GM12801 (cell line): Measurements from ENCODE around the gene CDV3.

Experiments used
- TF ChIP-seq, protein P1 (sequence below): IDR thresholded peaks from one replicate; pipeline ENCODE4 v1.5.1; 2011; ENCODE audit warnings: control low read depth; ENCODE audit not compliant: insufficient read length; ENCODE audit errors: extremely low read depth

The CDV3 gene, protein sequence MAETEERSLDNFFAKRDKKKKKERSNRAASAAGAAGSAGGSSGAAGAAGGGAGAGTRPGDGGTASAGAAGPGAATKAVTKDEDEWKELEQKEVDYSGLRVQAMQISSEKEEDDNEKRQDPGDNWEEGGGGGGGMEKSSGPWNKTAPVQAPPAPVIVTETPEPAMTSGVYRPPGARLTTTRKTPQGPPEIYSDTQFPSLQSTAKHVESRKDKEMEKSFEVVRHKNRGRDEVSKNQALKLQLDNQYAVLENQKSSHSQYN

GRCh38 chr3:133573629-133574194 lies at the start of gene CDV3:
CDV3 (plus strand) TSS chr3:133573686; CDS start chr3:133574045, 359 bp downstream.
- TF ChIP-seq, protein P1, sequence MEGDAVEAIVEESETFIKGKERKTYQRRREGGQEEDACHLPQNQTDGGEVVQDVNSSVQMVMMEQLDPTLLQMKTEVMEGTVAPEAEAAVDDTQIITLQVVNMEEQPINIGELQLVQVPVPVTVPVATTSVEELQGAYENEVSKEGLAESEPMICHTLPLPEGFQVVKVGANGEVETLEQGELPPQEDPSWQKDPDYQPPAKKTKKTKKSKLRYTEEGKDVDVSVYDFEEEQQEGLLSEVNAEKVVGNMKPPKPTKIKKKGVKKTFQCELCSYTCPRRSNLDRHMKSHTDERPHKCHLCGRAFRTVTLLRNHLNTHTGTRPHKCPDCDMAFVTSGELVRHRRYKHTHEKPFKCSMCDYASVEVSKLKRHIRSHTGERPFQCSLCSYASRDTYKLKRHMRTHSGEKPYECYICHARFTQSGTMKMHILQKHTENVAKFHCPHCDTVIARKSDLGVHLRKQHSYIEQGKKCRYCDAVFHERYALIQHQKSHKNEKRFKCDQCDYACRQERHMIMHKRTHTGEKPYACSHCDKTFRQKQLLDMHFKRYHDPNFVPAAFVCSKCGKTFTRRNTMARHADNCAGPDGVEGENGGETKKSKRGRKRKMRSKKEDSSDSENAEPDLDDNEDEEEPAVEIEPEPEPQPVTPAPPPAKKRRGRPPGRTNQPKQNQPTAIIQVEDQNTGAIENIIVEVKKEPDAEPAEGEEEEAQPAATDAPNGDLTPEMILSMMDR = no peak

- TF ChIP-seq, protein P1 = no peak
Measured at GRCh38 chr3:133525435-133525834, 48.1 kb upstream of the CDV3 start.

GRCh38 chr3:133527081-133527715 lies 46.3 kb upstream of the CDV3 start:
- TF ChIP-seq, protein P1 = no peak

DNA sequence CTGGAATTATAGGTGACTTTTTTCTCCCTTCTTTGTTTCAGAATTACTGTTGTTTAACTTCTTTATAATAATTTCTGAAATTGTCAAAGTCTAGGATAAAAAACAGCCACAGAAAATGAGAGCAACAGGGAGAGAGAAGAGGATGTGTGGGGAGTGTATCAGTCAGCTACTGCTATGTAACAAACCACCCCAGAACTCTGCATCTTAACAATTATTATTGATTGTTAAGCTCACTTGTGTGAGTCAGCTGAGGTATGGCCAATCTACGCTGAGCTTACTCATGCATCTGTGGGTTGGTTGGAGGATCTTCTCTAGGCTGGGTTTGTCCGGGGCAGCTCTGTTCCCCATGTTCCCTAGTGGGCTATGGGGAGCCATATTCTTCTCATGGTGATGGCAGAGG lies 43.7 kb upstream of the CDV3 start:
- TF ChIP-seq, protein P1 = no peak

- TF ChIP-seq, protein P1 = no peak
Measured at GRCh38 chr3:133531981-133532380, 41.5 kb upstream of the CDV3 start.

DNA sequence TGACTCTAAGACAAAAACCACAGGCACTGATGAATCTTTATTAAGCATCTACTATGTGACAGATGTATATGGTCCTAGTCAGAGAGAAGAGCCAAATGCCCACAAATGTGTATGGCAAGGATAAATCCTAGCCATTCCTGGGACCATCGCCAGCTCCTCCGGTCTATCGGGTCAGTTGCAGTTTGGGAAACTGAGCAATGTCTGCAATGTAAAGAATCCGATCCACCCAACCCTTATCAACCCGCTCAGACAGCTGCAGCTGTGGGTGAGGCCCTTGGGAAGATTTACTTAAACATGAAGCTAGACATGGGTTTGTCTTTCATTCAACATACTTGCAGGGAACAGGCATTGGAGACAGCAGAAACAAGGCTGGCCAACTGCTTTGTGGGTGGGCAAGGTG lies 40.5 kb upstream of the CDV3 start:
- TF ChIP-seq, protein P1 = no peak

DNA sequence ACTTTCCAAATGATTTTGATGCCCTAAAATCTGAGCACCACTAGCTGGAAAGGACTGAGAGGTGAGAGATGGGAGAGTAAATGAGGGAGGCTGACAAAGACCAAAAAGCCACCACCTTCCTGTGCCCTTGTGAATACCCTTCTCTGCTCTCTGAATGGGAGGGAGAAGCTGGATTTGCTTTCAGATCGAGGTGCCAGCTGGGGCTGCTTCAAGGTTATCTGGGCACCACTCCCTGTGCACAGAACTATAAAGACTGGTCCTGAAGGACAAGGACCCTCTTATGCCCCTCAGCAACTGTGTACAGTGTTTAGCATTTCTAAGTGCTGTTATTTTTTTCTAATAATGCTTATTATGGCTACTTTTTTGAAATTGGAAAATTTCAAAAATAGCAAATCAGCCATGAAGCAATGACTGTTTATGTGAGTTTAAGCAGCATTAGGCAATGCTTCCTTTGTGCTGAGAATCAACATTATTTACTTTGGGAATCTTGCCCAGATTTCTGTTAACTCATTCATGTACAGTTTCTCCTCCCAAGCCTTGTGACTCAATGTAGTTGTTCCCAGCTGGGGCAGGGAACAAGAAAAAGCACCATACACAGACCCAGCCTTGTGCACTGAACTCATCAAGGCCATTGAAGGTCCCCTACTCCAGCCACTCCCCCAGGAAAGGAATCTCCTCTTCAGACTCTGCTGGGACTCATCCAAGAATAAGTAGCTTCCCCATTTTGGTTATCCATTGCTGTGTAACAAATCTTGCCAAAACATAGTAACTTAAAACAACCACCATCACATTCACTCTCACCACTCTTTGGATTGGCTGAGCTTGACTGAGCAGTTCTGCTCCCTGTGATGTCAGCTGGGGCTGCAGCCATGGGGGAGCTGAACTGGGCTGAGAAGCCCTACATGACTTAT lies 37.3 kb upstream of the CDV3 start:
- TF ChIP-seq, protein P1 = no peak
